GM21737 (cell line): ENCODE results near the gene PTGES3L.
A peak's percentile ranks its signal among the peaks of the same experiment; 100 is the strongest.
"Not testable (repeated sequence)": the region's sequence is repeated elsewhere in the genome, so short reads cannot be mapped to it uniquely, and the experiment has no call there.

Source experiments
- ATAC-seq: cut with Tn5 transposase; IDR thresholded peaks from one replicate; pipeline ENCODE4 v1.9.1; 2021; ENCODE audit warnings: mild to moderate bottlenecking, moderate library complexity; ENCODE audit not compliant: unreplicated experiment

Gene PTGES3L

GRCh38 chr17:42982266-42982665 lies 2.4 kb upstream of the PTGES3L start:
- no peak for ATAC-seq

DNA sequence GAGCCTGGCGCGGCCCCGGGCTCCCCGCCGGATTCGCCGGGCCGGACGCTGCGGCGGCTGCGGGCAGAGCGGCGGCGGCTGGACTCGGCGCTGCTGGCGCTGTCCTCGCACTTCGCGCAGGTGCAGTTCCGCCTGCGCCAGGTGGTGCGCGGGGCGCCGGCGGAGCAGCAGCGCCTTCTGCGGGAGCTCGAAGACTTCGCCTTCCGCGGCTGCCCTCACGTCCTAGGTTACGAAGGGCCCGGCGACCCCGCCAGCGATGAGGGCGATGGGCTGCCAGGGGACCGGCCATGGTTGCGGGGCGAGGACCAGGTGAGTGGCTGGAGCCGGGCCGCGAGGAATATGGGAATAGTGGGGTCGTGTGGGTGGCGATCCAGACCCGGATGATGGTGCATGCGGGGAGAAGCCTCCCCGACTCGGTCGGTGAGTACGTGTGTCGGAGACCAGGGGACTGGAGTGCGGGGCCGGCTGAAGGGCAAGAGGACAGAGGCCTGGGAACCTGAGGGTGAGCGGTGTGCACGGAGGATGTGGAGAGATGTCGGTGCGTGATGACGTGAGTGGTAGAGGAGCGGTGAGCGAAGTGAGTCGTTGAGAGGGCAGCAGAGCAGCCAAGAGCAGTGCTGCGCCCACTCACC lies 1.0 kb upstream of the PTGES3L start:
- peak; percentile 39 for ATAC-seq

DNA sequence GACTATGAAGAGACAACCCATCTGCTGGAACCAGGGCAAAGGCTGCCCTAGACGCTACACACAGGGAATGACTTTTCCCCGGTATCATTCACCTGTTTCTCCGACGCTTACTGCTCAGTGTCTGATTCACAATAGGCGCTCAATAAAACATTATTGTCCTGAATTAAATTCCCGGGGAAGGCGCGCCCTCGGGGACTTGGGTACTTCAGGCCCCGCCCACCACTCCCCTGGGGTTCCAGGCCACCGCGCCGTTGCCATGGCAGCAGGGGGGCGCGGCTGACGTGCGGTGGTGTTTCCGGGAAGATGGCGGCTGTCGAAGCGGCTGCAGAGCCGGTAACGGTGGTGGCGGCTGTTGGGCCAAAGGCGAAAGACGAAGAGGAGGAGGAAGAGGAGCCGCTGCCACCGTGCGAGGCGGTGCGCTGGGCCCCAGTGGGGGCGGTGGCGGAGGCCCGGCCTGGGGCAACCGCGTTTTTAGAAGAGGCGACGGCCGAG lies 440 bp upstream of the PTGES3L start, which contains the start of gene RUNDC1:
Gene RUNDC1, plus strand, starts transcription at position 292 of the 492 bp plus-strand sequence. Its CDS starts 12 bp downstream, at position 304.
- ATAC-seq = peak; percentile 71

- ATAC-seq = not testable (repeated sequence)
Observed at GRCh38 chr17:42975701-42976100, 4.2 kb downstream of the PTGES3L start.

- ATAC-seq = no peak
Observed at GRCh38 chr17:42975265-42975664, 4.6 kb downstream of the PTGES3L start.

DNA sequence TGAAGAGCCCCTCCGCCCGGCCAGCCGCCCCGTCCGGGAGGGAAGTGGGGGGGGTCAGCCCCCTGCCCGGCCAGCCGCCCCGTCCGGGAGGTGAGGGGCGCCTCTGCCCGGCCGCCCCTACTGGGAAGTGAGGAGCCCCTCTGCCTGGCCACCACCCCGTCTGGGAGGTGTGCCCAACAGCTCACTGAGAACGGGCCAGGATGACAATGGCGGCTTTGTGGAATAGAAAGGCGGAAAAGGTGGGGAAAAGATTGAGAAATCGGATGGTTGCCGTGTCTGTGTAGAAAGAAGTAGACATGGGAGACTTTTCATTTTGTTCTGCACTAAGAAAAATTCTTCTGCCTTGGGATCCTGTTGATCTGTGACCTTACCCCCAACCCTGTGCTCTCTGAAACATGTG lies 6.6 kb downstream of the PTGES3L start:
- ATAC-seq = not testable (repeated sequence)

DNA sequence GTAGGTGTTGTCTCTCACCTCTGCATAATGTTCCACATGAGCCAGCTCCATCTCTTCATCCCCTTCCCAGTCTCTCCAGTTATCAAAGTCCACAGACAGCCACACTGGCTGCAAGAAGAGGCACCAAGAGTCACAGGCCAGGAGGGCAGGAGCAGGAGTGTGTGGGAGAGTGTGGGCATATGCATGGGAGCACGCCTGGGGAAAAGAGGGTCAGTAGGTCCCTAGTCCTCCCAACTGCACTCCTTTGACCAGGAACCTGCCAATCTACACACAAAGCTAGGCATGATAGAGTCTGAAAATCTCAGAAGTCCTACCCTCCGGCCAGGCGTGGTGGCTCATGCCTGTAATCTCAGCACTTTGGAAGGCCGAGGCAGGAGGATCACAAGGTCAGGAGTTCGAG lies 8.3 kb downstream of the PTGES3L start:
- no peak for ATAC-seq

GRCh38 chr17:42969001-42969581 lies 10.8 kb downstream of the PTGES3L start:
- no peak for ATAC-seq

- ATAC-seq = no peak
Observed at GRCh38 chr17:42967925-42968324, 12.0 kb downstream of the PTGES3L start.

DNA sequence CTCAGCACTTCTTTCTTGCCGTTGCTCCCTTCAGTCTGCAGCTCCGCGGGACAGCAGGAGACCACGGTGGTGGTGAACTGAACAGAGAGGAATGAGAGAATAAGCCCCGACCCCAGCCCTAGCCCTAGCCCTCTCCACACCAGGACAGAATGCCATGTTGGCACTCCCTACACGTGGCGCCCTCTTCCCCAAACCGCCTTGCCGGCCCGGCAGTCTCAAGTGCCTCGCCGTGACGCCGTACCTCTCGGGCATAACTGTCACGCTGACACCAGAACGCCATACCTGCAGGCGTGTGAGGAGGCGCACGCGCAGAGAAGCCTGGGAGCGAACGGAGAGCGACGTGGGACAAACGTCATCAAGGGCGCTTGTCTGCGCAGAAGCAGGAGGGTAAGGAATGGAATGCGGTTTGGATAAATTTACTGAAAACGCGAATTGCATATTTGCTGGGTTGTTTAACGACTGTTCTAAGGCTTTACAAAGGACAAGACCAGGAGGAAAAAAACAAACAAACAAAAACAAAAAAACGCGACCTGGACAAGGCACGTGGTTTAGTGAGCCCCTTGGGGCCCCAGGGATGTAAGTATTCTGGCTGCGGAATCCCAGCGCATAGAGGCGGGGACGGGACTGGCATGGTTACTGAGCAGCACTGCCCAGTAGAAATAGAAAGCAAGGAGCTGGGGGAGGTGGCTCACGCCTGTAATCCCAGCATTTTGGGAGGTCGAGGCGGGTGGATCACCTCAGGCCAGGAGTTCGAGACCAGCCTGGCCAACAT lies 15.5 kb downstream of the PTGES3L start, which contains the start of gene AARSD1:
Gene AARSD1, minus strand, starts transcription at position 294 of the 772 bp plus-strand sequence. Its CDS starts 14 bp downstream, at position 280.
- ATAC-seq = peak; percentile 85

DNA sequence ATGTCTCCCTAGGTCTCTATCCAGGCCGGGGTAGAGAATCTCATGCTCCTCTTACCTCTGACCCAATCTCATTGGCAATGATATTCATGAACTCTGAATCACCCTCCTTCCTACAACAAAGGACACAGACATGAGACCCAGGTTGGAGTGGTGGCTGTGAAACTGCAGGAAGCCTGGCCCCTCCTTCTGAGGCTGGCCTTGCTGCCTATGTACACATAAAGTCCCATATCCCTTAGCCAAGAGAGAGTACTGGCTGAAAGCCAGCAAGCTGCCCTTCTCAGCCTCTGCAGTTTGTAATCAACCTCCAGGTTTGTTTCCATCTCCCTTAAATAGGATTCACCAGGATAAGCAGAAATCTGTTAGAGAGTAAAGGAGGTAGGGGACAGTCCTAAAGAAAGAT lies 26.2 kb downstream of the PTGES3L start:
- ATAC-seq = no peak

- no peak for ATAC-seq
Observed at GRCh38 chr17:42950044-42950783, 29.7 kb downstream of the PTGES3L start.

DNA sequence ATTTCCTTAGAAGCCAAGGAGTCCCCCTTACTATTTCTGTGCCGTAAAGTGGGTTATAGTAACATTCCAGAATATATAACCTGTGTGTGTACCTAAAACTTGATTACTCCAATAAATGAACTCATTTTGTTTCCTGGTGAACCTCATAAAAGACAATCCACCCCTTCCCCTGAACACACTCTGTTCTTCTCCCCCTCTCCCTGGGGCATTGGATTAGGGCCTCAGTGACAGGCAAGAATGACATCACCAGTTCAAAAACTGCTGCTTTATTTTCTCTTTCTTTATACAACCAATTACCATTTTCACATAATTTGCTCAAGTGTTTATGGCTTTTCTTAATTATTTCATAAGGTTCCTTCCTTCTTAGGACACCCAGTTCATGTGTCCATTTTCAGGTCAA lies 33.1 kb downstream of the PTGES3L start:
- ATAC-seq = no peak

DNA sequence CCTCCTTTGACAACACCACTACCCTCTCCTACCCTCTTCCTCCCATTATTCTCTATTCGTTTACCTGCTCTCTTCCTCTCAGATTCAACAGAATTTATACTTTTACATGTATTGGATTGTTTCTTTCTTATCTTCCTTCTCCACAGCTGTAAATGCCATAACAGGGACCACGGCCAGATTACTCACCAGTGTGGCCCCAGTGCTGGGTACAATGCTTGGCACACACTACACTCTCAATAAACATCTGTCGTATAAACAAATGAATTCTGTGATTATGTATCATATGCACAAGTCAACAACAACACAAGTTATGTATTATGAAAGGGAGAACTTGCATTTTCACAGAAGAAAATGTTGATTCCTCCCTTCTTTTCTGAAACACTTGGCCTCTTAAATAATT lies 35.7 kb downstream of the PTGES3L start:
- ATAC-seq = no peak

- no peak for ATAC-seq
Observed at GRCh38 chr17:42937712-42938596, 41.9 kb downstream of the PTGES3L start.

- no peak for ATAC-seq
Observed at GRCh38 chr17:42929497-42929844, 50.4 kb downstream of the PTGES3L start.

GRCh38 chr17:42928714-42929496 lies 51.0 kb downstream of the PTGES3L start:
- ATAC-seq = peak; percentile 72

- no peak for ATAC-seq
Observed at GRCh38 chr17:42924891-42925290, 55.0 kb downstream of the PTGES3L start.

- ATAC-seq = not testable (repeated sequence)
Observed at GRCh38 chr17:42923472-42923871, 56.4 kb downstream of the PTGES3L start.
